Activated gamma-delta T cell treated with Interleukin-2 at 50 U/mL for 16 hours (primary cell): ENCODE results near the gene FOLR2.
"Not testable (repeated sequence)": the region's sequence is repeated elsewhere in the genome, so short reads cannot be mapped to it uniquely, and the experiment has no call there.

ENCODE experiments used
- DNase-seq: peaks from one replicate; pipeline ENCODE4 v3.0.0-alpha.2; 2020

Gene FOLR2

GRCh38 chr11:72216638-72217037, at the start of gene FOLR2:
Gene FOLR2, plus strand, starts transcription at chr11:72216794. Its CDS starts 1,791 bp downstream, at chr11:72218585.
- DNase-seq = no peak

GRCh38 chr11:72169046-72169555, 47.5 kb upstream of the FOLR2 start:
- not testable (repeated sequence) for DNase-seq

- not testable (repeated sequence) for DNase-seq
Measured at GRCh38 chr11:72169754-72170153, 46.8 kb upstream of the FOLR2 start.

- DNase-seq = not testable (repeated sequence)
Measured at GRCh38 chr11:72172043-72172442, 44.6 kb upstream of the FOLR2 start.

GRCh38 chr11:72173291-72173690, 43.3 kb upstream of the FOLR2 start:
- no peak for DNase-seq

- no peak for DNase-seq
Measured at GRCh38 chr11:72174302-72175070, 42.1 kb upstream of the FOLR2 start.

GRCh38 chr11:72177656-72178055, 38.9 kb upstream of the FOLR2 start:
- DNase-seq = no peak

GRCh38 chr11:72179049-72179803, 37.4 kb upstream of the FOLR2 start:
- DNase-seq = no peak

GRCh38 chr11:72179804-72180396, 36.7 kb upstream of the FOLR2 start:
- no peak for DNase-seq

GRCh38 chr11:72180892-72181552, 35.6 kb upstream of the FOLR2 start:
- not testable (repeated sequence) for DNase-seq

- DNase-seq = not testable (repeated sequence)
Measured at GRCh38 chr11:72181553-72181958, 35.0 kb upstream of the FOLR2 start.

- no peak for DNase-seq
Measured at GRCh38 chr11:72188267-72188666, 28.3 kb upstream of the FOLR2 start.

GRCh38 chr11:72189455-72190250, 26.9 kb upstream of the FOLR2 start:
- no peak for DNase-seq

- DNase-seq = no peak
Measured at GRCh38 chr11:72190631-72191071, 25.9 kb upstream of the FOLR2 start.

- DNase-seq = no peak
Measured at GRCh38 chr11:72191961-72192381, 24.6 kb upstream of the FOLR2 start, which contains the start of gene FOLR1. Gene FOLR1, plus strand, starts transcription at chr11:72192140. Its CDS starts 34 bp downstream, at chr11:72192174.

GRCh38 chr11:72195518-72196270, 20.9 kb upstream of the FOLR2 start:
- DNase-seq = no peak

GRCh38 chr11:72201445-72201844, 15.1 kb upstream of the FOLR2 start:
- DNase-seq = not testable (repeated sequence)

- no peak for DNase-seq
Measured at GRCh38 chr11:72202571-72202970, 14.0 kb upstream of the FOLR2 start.

GRCh38 chr11:72203163-72203562, 13.4 kb upstream of the FOLR2 start:
- DNase-seq = no peak

GRCh38 chr11:72204886-72205285, 11.7 kb upstream of the FOLR2 start:
- DNase-seq = no peak

- not testable (repeated sequence) for DNase-seq
Measured at GRCh38 chr11:72206794-72207193, 9.8 kb upstream of the FOLR2 start.
